HG03103 (cell line): ENCODE data around the gene OTOF.

Source experiments
- ATAC-seq: cut with Tn5 transposase; IDR thresholded peaks from one replicate; pipeline ENCODE4 v1.9.1; 2021; ENCODE audit warnings: low read depth; ENCODE audit not compliant: unreplicated experiment

Gene OTOF

GRCh38 chr2:26454561-26455001, 23.3 kb downstream of the OTOF start:
- no peak for ATAC-seq

GRCh38 chr2:26453421-26454329, 24.2 kb downstream of the OTOF start:
- ATAC-seq: no peak

- ATAC-seq: no peak
Observed at GRCh38 chr2:26451700-26452099, 26.2 kb downstream of the OTOF start.

- ATAC-seq: no peak
Observed at GRCh38 chr2:26450031-26450635, 27.8 kb downstream of the OTOF start.

- ATAC-seq: no peak
Observed at GRCh38 chr2:26449278-26450030, 28.5 kb downstream of the OTOF start.

- no peak for ATAC-seq
Observed at GRCh38 chr2:26448651-26449050, 29.3 kb downstream of the OTOF start.

- no peak for ATAC-seq
Observed at GRCh38 chr2:26444236-26444635, 33.7 kb downstream of the OTOF start.

- no peak for ATAC-seq
Observed at GRCh38 chr2:26442707-26443106, 35.2 kb downstream of the OTOF start.

GRCh38 chr2:26442301-26442700, 35.6 kb downstream of the OTOF start:
- no peak for ATAC-seq

GRCh38 chr2:26438926-26439325, 39.0 kb downstream of the OTOF start:
- ATAC-seq: no peak

GRCh38 chr2:26438526-26438925, 39.4 kb downstream of the OTOF start:
- no peak for ATAC-seq

- ATAC-seq: no peak
Observed at GRCh38 chr2:26435106-26435505, 42.8 kb downstream of the OTOF start.

GRCh38 chr2:26432859-26433258, 45.1 kb downstream of the OTOF start:
- no peak for ATAC-seq

- ATAC-seq: no peak
Observed at GRCh38 chr2:26432363-26432762, 45.6 kb downstream of the OTOF start.

GRCh38 chr2:26430826-26431225, 47.1 kb downstream of the OTOF start:
- no peak for ATAC-seq

GRCh38 chr2:26429779-26430578, 47.9 kb downstream of the OTOF start:
- ATAC-seq: no peak

- ATAC-seq: no peak
Observed at GRCh38 chr2:26428846-26429245, 49.1 kb downstream of the OTOF start.

GRCh38 chr2:26424221-26424620, 53.7 kb downstream of the OTOF start:
- ATAC-seq: no peak

- no peak for ATAC-seq
Observed at GRCh38 chr2:26423750-26424149, 54.2 kb downstream of the OTOF start.

- ATAC-seq: no peak
Observed at GRCh38 chr2:26422947-26423629, 54.8 kb downstream of the OTOF start.
